Trophoblast cell (in vitro differentiated cells and primary cell): ENCODE results near the gene SYT1.

Experiments used
- DNase-seq, 2 donors: peaks; one replicate each; pipeline ENCODE4 v3.0.0-alpha.2; 2016
- H2AFZ ChIP-seq: 2 replicates; pipeline ENCODE4 v1.6.1; 2013; ENCODE audit warnings: low read length, moderate library complexity, mild to moderate bottlenecking; ENCODE audit not compliant: insufficient read depth, poor library complexity
- H2AK5ac ChIP-seq: 2 replicates; pipeline ENCODE4 v1.6.1; 2013; ENCODE audit warnings: mild to moderate bottlenecking, low read length
- H2BK120ac ChIP-seq: 2 replicates; pipeline ENCODE4 v1.6.1; 2013; ENCODE audit warnings: low read length, mild to moderate bottlenecking, moderate library complexity; ENCODE audit not compliant: insufficient read depth, poor library complexity
- H2BK12ac ChIP-seq: 2 replicates; pipeline ENCODE4 v1.6.1; 2013; ENCODE audit warnings: mild to moderate bottlenecking, low read length, moderate library complexity
- H2BK5ac ChIP-seq: 2 replicates; pipeline ENCODE4 v1.6.1; 2013; ENCODE audit warnings: low read length, low read depth, moderate library complexity, mild to moderate bottlenecking; ENCODE audit not compliant: poor library complexity
- H3K14ac ChIP-seq: 2 replicates; pipeline ENCODE4 v1.6.1; 2013; ENCODE audit warnings: mild to moderate bottlenecking, low read length
- H3K18ac ChIP-seq: 2 replicates; pipeline ENCODE4 v1.6.1; 2013; ENCODE audit warnings: mild to moderate bottlenecking, low read length
- H3K23ac ChIP-seq: 2 replicates; pipeline ENCODE4 v1.6.1; 2013; ENCODE audit warnings: low read length
- H3K27ac ChIP-seq: 2 replicates; pipeline ENCODE4 v1.5.1; 2013; ENCODE audit warnings: low read depth, mild to moderate bottlenecking, inconsistent platforms, low read length, moderate library complexity
- H3K27me3 ChIP-seq: 2 replicates; pipeline ENCODE4 v1.6.1; 2013; ENCODE audit warnings: inconsistent platforms, mild to moderate bottlenecking, low read length, moderate library complexity; ENCODE audit not compliant: insufficient read depth
- H3K36me3 ChIP-seq, 2 experiments: 1 replicate in 1 of 2; 2 replicates in 1 of 2; pipeline ENCODE4 v1.6.1; 2013; ENCODE audit warnings: low read length in 2 of 2, mild to moderate bottlenecking in 2 of 2, moderate library complexity in 1 of 2; ENCODE audit not compliant: insufficient read depth in 2 of 2, control insufficient read depth in 1 of 2
- H3K4ac ChIP-seq: 2 replicates; pipeline ENCODE4 v1.6.1; 2013; ENCODE audit warnings: low read depth, mild to moderate bottlenecking, low read length, moderate library complexity
- H3K4me1 ChIP-seq, 2 experiments: 1 replicate in 1 of 2; 2 replicates in 1 of 2; pipeline ENCODE4 v1.6.1; 2013; ENCODE audit warnings: low read length in 2 of 2, mild to moderate bottlenecking in 2 of 2, moderate library complexity in 1 of 2; ENCODE audit not compliant: insufficient read depth in 2 of 2, control insufficient read depth in 1 of 2
- H3K4me2 ChIP-seq: 2 replicates; pipeline ENCODE4 v1.6.1; 2013; ENCODE audit warnings: inconsistent platforms, mild to moderate bottlenecking, low read length, moderate library complexity
- H3K4me3 ChIP-seq: 2 replicates; pipeline ENCODE4 v1.5.1; 2013; ENCODE audit warnings: mild to moderate bottlenecking, low read depth, low read length, inconsistent platforms
- H3K79me1 ChIP-seq: one replicate; pipeline ENCODE4 v1.6.1; 2013; ENCODE audit warnings: low read length
- H3K79me2 ChIP-seq: 2 replicates; pipeline ENCODE4 v1.6.1; 2013; ENCODE audit warnings: low read length, mild to moderate bottlenecking; ENCODE audit not compliant: control insufficient read depth, insufficient read depth, poor library complexity
- H3K9ac ChIP-seq: 2 replicates; pipeline ENCODE4 v1.6.1; 2013; ENCODE audit warnings: mild to moderate bottlenecking, low read length
- H3K9me3 ChIP-seq: 2 replicates; pipeline ENCODE4 v1.6.1; 2013; ENCODE audit warnings: low read depth, mild to moderate bottlenecking, control low read depth, inconsistent platforms, low read length; ENCODE audit not compliant: insufficient read depth
- H4K12ac ChIP-seq: 2 replicates; pipeline ENCODE4 v1.6.1; 2013; ENCODE audit warnings: low read depth, mild to moderate bottlenecking, low read length, moderate library complexity
- H4K8ac ChIP-seq: 2 replicates; pipeline ENCODE4 v1.6.1; 2013; ENCODE audit warnings: low read depth, mild to moderate bottlenecking, low read length, moderate library complexity
- H4K91ac ChIP-seq: one replicate; pipeline ENCODE4 v1.6.1; 2013; ENCODE audit warnings: low read depth, mild to moderate bottlenecking, low read length, moderate library complexity
- WGBS: extraction: QIAGEN DNeasy Blood & Tissue Kit; methylation state at CpG from one replicate; pipeline ENCODE4 v1.1.7; 2013; ENCODE audit warnings: missing lambda C conversion rate; ENCODE audit not compliant: insufficient read length, insufficient coverage; ENCODE audit errors: extremely low coverage; 5-methylcytosine and 5-hydroxymethylcytosine counted together

Gene SYT1

DNA sequence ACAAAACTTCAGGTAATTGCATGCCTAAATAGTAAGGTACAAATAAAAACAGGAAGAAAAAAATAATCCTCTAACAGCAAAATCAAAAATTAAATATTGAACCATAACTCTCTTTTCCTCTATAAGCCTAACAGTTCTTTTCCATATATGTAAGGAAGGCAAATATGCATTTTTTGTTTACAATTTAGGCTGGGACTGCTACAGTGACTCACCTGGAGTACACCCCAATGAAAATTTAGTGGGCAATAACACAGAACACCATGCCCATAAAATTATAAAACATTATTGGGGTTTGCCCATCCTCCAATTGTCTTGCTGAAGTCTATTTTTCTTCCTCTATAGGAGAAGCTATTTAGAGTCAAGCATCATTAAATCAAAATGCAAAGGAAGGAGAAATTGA, 549.2 kb downstream of the SYT1 start:
- no peak overlapping the region for H4K12ac ChIP-seq
- no peaks in the 10 kb centered on the region for H3K27me3 ChIP-seq
- no peak overlapping the region for H2BK12ac ChIP-seq
- peak overlapping the region; percentile 95 for H2BK120ac ChIP-seq
- H3K9me3 ChIP-seq: no peaks in the 10 kb centered on the region
- peak overlapping the region; percentile 86 for H2BK5ac ChIP-seq
- peak overlapping the region; percentile 71 for H3K27ac ChIP-seq
- H3K18ac ChIP-seq: no peak overlapping the region
- no peak overlapping the region for H3K9ac ChIP-seq
- H3K4me2 ChIP-seq: peak overlapping the region; percentile 39
- H3K23ac ChIP-seq: no peak overlapping the region
- H3K14ac ChIP-seq: no peak overlapping the region
- peaks cover 0 to 2% of the 10 kb centered on the region in 2 experiments for H3K36me3 ChIP-seq
- H2AK5ac ChIP-seq: no peak overlapping the region
- no peak overlapping the region for H3K4ac ChIP-seq
- peaks cover 6% of the 10 kb centered on the region for H3K79me2 ChIP-seq
- H3K79me1 ChIP-seq: peaks cover 31% of the 10 kb centered on the region
- H3K4me3 ChIP-seq: no peak overlapping the region
- DNase-seq: no peak
- no peak overlapping the region for H4K8ac ChIP-seq
- H2AFZ ChIP-seq: no peak overlapping the region
- H3K4me1 ChIP-seq: peaks cover 12 to 26% of the 10 kb centered on the region in 2 experiments
- H4K91ac ChIP-seq: peak overlapping the region; percentile 87

DNA sequence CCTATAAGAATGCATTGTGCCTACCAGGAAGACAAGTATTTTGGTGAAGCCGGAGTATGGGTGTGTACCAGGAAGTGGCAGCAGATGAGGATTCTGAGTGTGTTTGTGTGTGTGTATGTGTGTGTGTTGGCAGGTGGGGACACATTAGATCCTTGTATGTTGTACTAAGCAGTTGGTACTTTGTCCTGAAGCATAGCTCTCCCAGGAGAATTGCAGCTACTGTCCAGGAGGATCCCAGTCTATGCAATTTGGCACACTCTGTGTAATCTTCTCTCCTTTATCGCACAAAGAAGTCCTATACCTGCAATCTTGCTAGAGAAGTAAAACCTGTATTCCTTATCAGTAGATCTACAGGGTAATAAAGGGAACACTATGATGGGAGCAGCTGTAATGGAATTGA, 549.7 kb downstream of the SYT1 start:
- Histone ChIP-seq H3K27ac (peak overlapping the region; percentile 71), H3K36me3 (peaks cover 0 to 2% of the 10 kb centered on the region in 2 experiments), H4K12ac (no peak overlapping the region), H2BK12ac (peak overlapping the region; percentile 95), H4K8ac (peak overlapping the region; percentile 71), H3K4ac (peak overlapping the region; percentile 58), H3K9ac (no peak overlapping the region), H4K91ac (peak overlapping the region; percentile 87), H3K79me2 (peaks cover 7% of the 10 kb centered on the region), H3K4me1 (peaks cover 12 to 27% of the 10 kb centered on the region in 2 experiments), H3K14ac (peak overlapping the region; percentile 86), H3K4me3 (no peak overlapping the region), H2AK5ac (no peak overlapping the region), H2AFZ (no peak overlapping the region), H3K27me3 (no peaks in the 10 kb centered on the region), H3K4me2 (peak overlapping the region; percentile 39), H3K23ac (peak overlapping the region; percentile 76), H3K9me3 (no peaks in the 10 kb centered on the region), H2BK120ac (peak overlapping the region; percentile 95), H2BK5ac (peak overlapping the region; percentile 86), H3K18ac (peak overlapping the region; percentile 82), H3K79me1 (peaks cover 31% of the 10 kb centered on the region)
- peak in 1 of 2 donors; percentile 55 for DNase-seq
- no CpG with 5 or more reads among the region's 2 CpGs for WGBS

DNA sequence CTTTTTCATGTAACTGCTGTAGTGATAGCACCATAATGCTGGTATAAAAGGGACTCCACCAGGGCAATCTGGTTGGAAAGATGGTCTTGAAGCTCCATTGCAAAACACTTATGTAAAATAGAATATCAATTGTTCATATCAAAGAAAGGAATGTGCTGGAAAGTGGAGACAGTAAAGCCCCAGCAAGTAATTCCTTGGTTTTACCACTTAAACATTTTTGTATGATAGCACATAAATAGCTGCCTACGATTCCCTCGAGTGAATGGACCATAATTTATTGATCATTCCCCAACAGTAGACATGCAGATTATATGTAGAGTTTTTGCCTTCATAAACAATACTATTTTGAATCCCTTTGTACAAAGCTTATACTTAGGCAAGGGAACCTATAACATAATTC, 550.7 kb downstream of the SYT1 start:
- peak in 1 of 2 donors; percentile 18 for DNase-seq
- H2AFZ ChIP-seq: no peak overlapping the region
- no peaks in the 10 kb centered on the region for H3K9me3 ChIP-seq
- no peak overlapping the region for H3K23ac ChIP-seq
- H3K4ac ChIP-seq: no peak overlapping the region
- no peak overlapping the region for H4K91ac ChIP-seq
- no peak overlapping the region for H2BK5ac ChIP-seq
- WGBS: no CpG with 5 or more reads among the region's 2 CpGs
- no peak overlapping the region for H2AK5ac ChIP-seq
- H3K79me1 ChIP-seq: peaks cover 30% of the 10 kb centered on the region
- no peak overlapping the region for H4K8ac ChIP-seq
- no peak overlapping the region for H3K9ac ChIP-seq
- H3K36me3 ChIP-seq: peaks cover 0 to 2% of the 10 kb centered on the region in 2 experiments
- peaks cover 12 to 28% of the 10 kb centered on the region in 2 experiments for H3K4me1 ChIP-seq
- no peak overlapping the region for H3K4me3 ChIP-seq
- H3K27ac ChIP-seq: peak overlapping the region; percentile 81
- H2BK12ac ChIP-seq: no peak overlapping the region
- H3K18ac ChIP-seq: no peak overlapping the region
- H4K12ac ChIP-seq: no peak overlapping the region
- H2BK120ac ChIP-seq: peak overlapping the region; percentile 1
- no peak overlapping the region for H3K14ac ChIP-seq
- H3K27me3 ChIP-seq: no peaks in the 10 kb centered on the region
- no peak overlapping the region for H3K4me2 ChIP-seq
- peaks cover 8% of the 10 kb centered on the region for H3K79me2 ChIP-seq

DNA sequence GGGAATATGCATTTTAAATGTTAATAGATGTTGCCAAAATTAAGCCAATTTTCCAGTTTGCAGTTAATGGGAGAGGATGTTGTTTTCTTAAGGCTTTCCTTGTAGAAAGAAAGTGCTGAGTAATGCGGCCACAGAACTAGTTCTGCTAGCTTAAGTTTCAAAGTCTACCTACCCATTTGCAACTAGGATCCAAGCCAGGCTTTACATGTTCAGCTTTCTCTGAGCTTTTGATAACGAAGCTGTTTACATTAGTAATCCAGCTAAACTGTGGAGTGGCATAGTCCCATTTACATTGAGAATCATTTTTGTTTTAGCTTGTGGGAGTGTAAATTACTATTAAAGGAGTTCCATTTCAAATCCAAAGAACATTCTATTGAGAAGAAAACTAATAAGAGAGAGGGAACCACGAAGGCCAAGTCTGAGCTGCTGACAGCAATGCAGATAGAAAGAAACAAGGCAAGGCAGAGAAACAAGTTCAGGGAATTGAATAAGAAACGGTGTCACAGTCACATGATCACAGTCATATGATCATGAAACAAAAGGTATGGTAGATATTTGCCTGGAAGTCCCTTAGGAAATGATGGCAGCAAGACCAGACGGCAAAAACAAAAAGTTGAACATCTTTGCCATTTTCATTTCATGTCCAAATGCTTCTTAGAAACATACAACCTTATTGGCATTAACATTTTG, 551.3 kb downstream of the SYT1 start:
- Histone ChIP-seq H3K27me3 (no peaks in the 10 kb centered on the region), H3K9ac (no peak overlapping the region), H4K8ac (no peak overlapping the region), H3K4me3 (no peak overlapping the region), H3K4me1 (peaks cover 12 to 28% of the 10 kb centered on the region in 2 experiments), H4K12ac (no peak overlapping the region), H2AK5ac (no peak overlapping the region), H3K18ac (no peak overlapping the region), H3K36me3 (peaks cover 0 to 2% of the 10 kb centered on the region in 2 experiments), H2BK12ac (no peak overlapping the region), H3K4ac (no peak overlapping the region), H2AFZ (no peak overlapping the region), H3K23ac (no peak overlapping the region), H3K79me1 (peaks cover 30% of the 10 kb centered on the region), H3K9me3 (no peaks in the 10 kb centered on the region), H2BK5ac (peak overlapping the region; percentile 83), H3K14ac (no peak overlapping the region), H3K79me2 (peaks cover 8% of the 10 kb centered on the region), H3K4me2 (no peak overlapping the region), H4K91ac (no peak overlapping the region), H3K27ac (peak overlapping the region; percentile 81), H2BK120ac (no peak overlapping the region)
- WGBS: no CpG with 5 or more reads among the region's 5 CpGs
- DNase-seq: peak; percentile 1 to 61
